Placental pericyte (primary cell): ENCODE results near the gene CTNNA3. TPM values are rescaled to one million over a fixed set of nuclear protein-coding genes. Genes with fewer than 3 reads are reported as not detected.

Source experiments
- small RNA-seq: library from RNA; depleted of rRNA; stranded (forward); fragments of <200 nt; gene quantifications from one replicate; pipeline ENCODE3, GENCODE V24; 2012; ENCODE audit warnings: low replicate concordance
- total RNA-seq: library from RNA; depleted of rRNA; stranded (reverse); fragments of >200 nt; gene quantifications from 2 replicates; pipeline ENCODE4 v1.2.3, GENCODE V29; 2012

Gene CTNNA3
- total RNA-seq, result not detected in 2 replicates

DNA sequence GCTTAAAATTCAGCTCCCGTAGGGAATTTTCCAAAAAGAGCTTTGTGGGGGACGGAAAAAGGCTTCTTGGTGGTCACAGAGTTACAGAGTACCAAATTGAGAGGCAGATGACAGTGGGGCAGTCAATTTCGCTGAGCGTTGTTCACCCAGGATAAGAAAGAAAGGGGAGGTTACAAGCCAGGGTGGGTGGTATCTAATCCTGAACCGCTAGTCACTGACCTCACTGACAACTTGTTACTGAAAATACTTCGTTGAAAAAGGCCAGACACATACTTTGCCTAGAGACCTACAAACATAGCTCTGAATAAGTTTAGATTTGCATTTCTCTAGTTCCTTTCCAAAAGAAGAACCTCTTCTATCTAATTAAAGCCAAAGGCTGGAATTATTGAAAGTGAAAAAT lies at the start of gene CTNNA3:
Gene CTNNA3, minus strand, starts transcription at position 167 of the 400 bp plus-strand sequence.

DNA sequence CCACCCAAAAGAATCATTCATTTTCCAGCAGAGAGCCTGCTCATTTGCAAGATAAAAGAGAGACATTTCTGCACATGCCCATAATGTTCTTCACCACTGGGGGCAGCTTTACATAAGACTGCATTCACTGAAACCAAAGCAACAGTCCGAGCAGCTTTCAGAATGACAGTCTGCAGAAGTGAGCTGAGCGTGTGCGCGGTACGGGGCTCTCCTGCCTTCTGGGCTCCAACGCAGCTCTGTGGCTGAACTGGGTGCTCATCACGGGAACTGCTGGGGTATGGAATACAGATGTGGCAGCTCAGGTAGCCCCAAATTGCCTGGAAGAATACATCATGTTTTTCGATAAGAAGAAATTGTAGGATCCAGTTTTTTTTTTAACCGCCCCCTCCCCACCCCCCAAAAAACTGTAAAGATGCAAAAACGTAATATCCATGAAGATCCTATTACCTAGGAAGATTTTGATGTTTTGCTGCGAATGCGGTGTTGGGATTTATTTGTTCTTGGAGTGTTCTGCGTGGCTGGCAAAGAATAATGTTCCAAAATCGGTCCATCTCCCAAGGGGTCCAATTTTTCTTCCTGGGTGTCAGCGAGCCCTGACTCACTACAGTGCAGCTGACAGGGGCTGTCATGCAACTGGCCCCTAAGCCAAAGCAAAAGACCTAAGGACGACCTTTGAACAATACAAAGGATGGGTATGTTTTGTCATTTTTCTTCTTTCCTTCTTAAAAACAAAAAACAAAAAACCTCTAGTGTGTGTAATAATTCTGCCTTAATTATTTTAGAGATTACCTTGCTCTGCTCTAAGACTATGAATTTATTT lies 769.9 kb downstream of the CTNNA3 start, which contains the start of gene LRRTM3:
Gene LRRTM3, plus strand, starts transcription at position 141 of the 820 bp plus-strand sequence.

Small RNA genes lying within 50 kb of the gene (small RNA-seq; reads per million reads assigned to genes)
- gene AL607023.1 (not detected), gene MIR7151 (0.29 reads per million)

Other genes with a start within 250 kb of the CTNNA3 start
- 0.29 and 0.44 TPM in 2 replicates for gene DNAJC12, start 142.0 kb upstream of the CTNNA3 start, total RNA-seq
- gene SIRT1, start 188.5 kb upstream of the CTNNA3 start, total RNA-seq, result 14.6 and 15.1 TPM in 2 replicates